GM12892 (cell line): ENCODE results near the gene PMEL.

Experiments
- POLR2AphosphoS5 ChIP-seq: IDR thresholded peaks from 2 replicates; pipeline ENCODE4 v1.6.1; 2011; ENCODE audit warnings: low read depth, low read length, control low read depth
- TAF1 ChIP-seq: IDR thresholded peaks from 2 replicates; pipeline ENCODE4 v1.6.1; 2011; ENCODE audit warnings: low read depth, mild to moderate bottlenecking, control low read depth, low read length, borderline replicate concordance

DNA sequence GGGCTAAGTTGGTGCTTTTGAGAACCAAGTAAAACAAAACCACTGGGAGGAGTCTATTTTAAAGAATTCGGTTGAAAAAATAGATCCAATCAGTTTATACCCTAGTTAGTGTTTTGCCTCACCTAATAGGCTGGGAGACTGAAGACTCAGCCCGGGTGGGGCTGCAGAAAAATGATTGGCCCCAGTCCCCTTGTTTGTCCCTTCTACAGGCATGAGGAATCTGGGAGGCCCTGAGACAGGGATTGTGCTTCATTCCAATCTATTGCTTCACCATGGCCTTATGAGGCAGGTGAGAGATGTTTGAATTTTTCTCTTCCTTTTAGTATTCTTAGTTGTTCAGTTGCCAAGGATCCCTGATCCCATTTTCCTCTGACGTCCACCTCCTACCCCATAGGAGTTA, 6.2 kb upstream of the PMEL start:
- TF ChIP-seq POLR2AphosphoS5 (no peak), TAF1 (no peak)
